Spleen (tissue), 7 donors: ENCODE results near the gene SLC1A7.

ENCODE experiments used
- CTCF ChIP-seq, 11 experiments: fragments of 200-600 bp in 7 of 11; fragments of 450-650 bp in 4 of 11; sonication (generic) in 4 of 11; IDR thresholded peaks in 8 of 11; conservative IDR thresholded peaks in 3 of 11; 1 replicate in 7 of 11; 2 replicates in 4 of 11; pipeline versions ENCODE4 v1.4.0 to v1.8.0; 2016 to 2021; ENCODE audit warnings: antibody characterized with exemption in 11 of 11, inconsistent platforms in 4 of 11, mild to moderate bottlenecking in 1 of 11
- POLR2A ChIP-seq, 3 donors: fragments of 450-650 bp; IDR thresholded peaks; one replicate each; pipeline ENCODE4 v1.5.1; 2017; ENCODE audit warnings: antibody characterized with exemption in 3 of 3, mild to moderate bottlenecking in 1 of 3
- POLR2AphosphoS5 ChIP-seq, 3 donors: sonication (generic); formaldehyde crosslinking; IDR thresholded peaks; one replicate each; pipeline ENCODE4 v1.5.1; 2017; ENCODE audit warnings: antibody characterized with exemption in 3 of 3
- donor health status: DM: no; HTN: no; CAD: no; lungs with moderate emphysema.
- donor health status: DM: no; HTN: no; CAD: no.
- donor health status: DM: no; HTN: no; CAD: no.

GRCh38 chr1:53128401-53128800 lies 14.0 kb downstream of the SLC1A7 start:
- TF ChIP-seq POLR2A (IDR thresholded peaks at IDR 0.05), result no peak
- TF ChIP-seq CTCF (IDR thresholded peaks at IDR 0.05 in 8 of 11, conservative IDR thresholded peaks at IDR 0.05 in 3 of 11), result no peak
- no peak for TF ChIP-seq POLR2AphosphoS5 (IDR thresholded peaks at IDR 0.05)
